Measurements from ENCODE around the gene CTDSP1. TPM values are rescaled to one million over a fixed set of nuclear protein-coding genes. Genes with fewer than 3 reads are reported as not detected.
A peak's percentile ranks its signal among the peaks of the same experiment; 100 is the strongest.

Gene CTDSP1
- polyA plus RNA-seq, 2 of the 4 experiments (the other 2 are of a cell fraction) = 39.5 to 50.3 TPM

GRCh38 chr2:218398437-218399390 is 954 bp upstream of the CTDSP1 start:
- FAIRE-seq (no peak), DNase-seq (ENCODE audit: low read depth in 1 of 2, low spot score in 1 of 2) (peak; percentile 41 to 73), ATAC-seq (peak; percentile 13 to 14; a peak in 5 of 6 replicates)
- WGBS (ENCODE audit: missing lambda C conversion rate) = 6% methylated on average over 55 of the region's 95 CpGs
- H3K4me3 ChIP-seq = peak overlapping the region; percentile 94
- POLR2A ChIA-PET = no interaction called here
- H3K27ac ChIP-seq = peak overlapping the region; percentile 98 to 100
- no peaks in the 10 kb centered on the region for H3K9me3 ChIP-seq
- peak overlapping the region; percentile 90 for H3K4me2 ChIP-seq
- TF ChIP-seq PHF8 (IDR thresholded peaks at IDR 0.05; ENCODE audit: borderline replicate concordance, low read depth) (peak; percentile 32), HOXA7 (CRISPR knock-in tag; IDR thresholded peaks at IDR 0.05) (no peak), MYC (IDR thresholded peaks at IDR 0.05; ENCODE audit: borderline replicate concordance, low read length) (0 out of 2 replicates have a peak, but pooled peaks have one; percentile 16), HOXB13 (CRISPR knock-in tag; IDR thresholded peaks at IDR 0.05; ENCODE audit: low read depth) (no peak), HDAC2 (IDR thresholded peaks at IDR 0.05) (peak; percentile 82; the same call in 1 of the 2 replicates), ATOH8 (CRISPR knock-in tag; IDR thresholded peaks at IDR 0.05; ENCODE audit: low read depth) (no peak), EHMT2 (IDR thresholded peaks at IDR 0.05; ENCODE audit: low read depth) (no peak), MAX (IDR thresholded peaks at IDR 0.05) (peak; percentile 62; the same call in 1 of the 2 replicates), NPAS2 (CRISPR knock-in tag; IDR thresholded peaks at IDR 0.05; ENCODE audit: borderline replicate concordance) (no peak), ZFP36 (IDR thresholded peaks at IDR 0.05; ENCODE audit: borderline replicate concordance, partially characterized antibody) (no peak), POLR2AphosphoS2 (conservative IDR thresholded peaks at IDR 0.05; ENCODE audit: low read length) (no peak), GATA3 (IDR thresholded peaks at IDR 0.05; ENCODE audit: borderline replicate concordance) (no peak), HES2 (IDR thresholded peaks at IDR 0.05) (no peak), E2F6 (IDR thresholded peaks at IDR 0.05; ENCODE audit: borderline replicate concordance, low read depth) (peak; percentile 78), JUNB (IDR thresholded peaks at IDR 0.05) (no peak), FOSB (CRISPR knock-in tag; IDR thresholded peaks at IDR 0.05) (no peak), BCL3 (IDR thresholded peaks at IDR 0.05) (peak; percentile 17; the same call in 1 of the 3 replicates), CHD4 (IDR thresholded peaks at IDR 0.05; ENCODE audit: borderline replicate concordance) (peak; percentile 39; the same call in 1 of the 2 replicates), ZC3H11A (IDR thresholded peaks at IDR 0.05) (no peak), POLR2A (IDR thresholded peaks at IDR 0.05; ENCODE audit: low read length) (no peak; the same call in 1 of the 2 replicates), KDM1A (IDR thresholded peaks at IDR 0.05; ENCODE audit: low read depth) (no peak), RNF2 (IDR thresholded peaks at IDR 0.05; ENCODE audit: borderline replicate concordance, low read depth) (peak; percentile 74; the same call in 1 of the 2 replicates), CBX8 (IDR thresholded peaks at IDR 0.05) (no peak), SREBF2 (IDR thresholded peaks at IDR 0.05) (no peak), JUN (IDR thresholded peaks at IDR 0.05) (peak in 1 of 2 experiments; percentile 69), TFCP2L1 (CRISPR knock-in tag; IDR thresholded peaks at IDR 0.05) (no peak), ZNF302 (CRISPR knock-in tag; IDR thresholded peaks at IDR 0.05) (no peak), TP53 (CRISPR knock-in tag; IDR thresholded peaks at IDR 0.05) (no peak), KDM5A (IDR thresholded peaks at IDR 0.05) (no peak), FOSL2 (IDR thresholded peaks at IDR 0.05) (no peak), FOSL2 (CRISPR knock-in tag; IDR thresholded peaks at IDR 0.05) (no peak), RCOR1 (IDR thresholded peaks at IDR 0.05; ENCODE audit: low read depth, low read length) (no peak), MAZ (IDR thresholded peaks at IDR 0.05; ENCODE audit: borderline replicate concordance, low read depth, low read length) (no peak), ESRRA (IDR thresholded peaks at IDR 0.05; ENCODE audit: borderline replicate concordance, low read length) (no peak), PBX3 (IDR thresholded peaks at IDR 0.05) (no peak)
- CTCF ChIA-PET = interaction anchor here (1.2 kb wide), 1 partner anchor 129 kb away, joined by 3 read pairs; the partner anchor contains the start of genes AAMP and PNKD
- H3K4me1 ChIP-seq = peaks cover 39% of the 10 kb centered on the region
